GM12865 (cell line): ENCODE data around the gene TBC1D10A.
"Not testable (repeated sequence)": the region's sequence is repeated elsewhere in the genome, so short reads cannot be mapped to it uniquely, and the experiment has no call there.

Experiments used
- DNase-seq: peaks from one replicate; pipeline ENCODE4 v3.0.0; 2010; ENCODE audit warnings: low read depth
- H3K4me3 ChIP-seq: 2 replicates; pipeline ENCODE4 v1.5.1; 2011; ENCODE audit warnings: mild to moderate bottlenecking, low read depth, low read length, control low read depth
- CTCF ChIP-seq: IDR thresholded peaks from 2 replicates; pipeline ENCODE4 v1.5.1; 2011; ENCODE audit warnings: low read length, control low read depth, low read depth, inconsistent platforms; ENCODE audit not compliant: insufficient read depth; ENCODE audit errors: missing control alignments

TBC1D10A gene

GRCh38 chr22:30348404-30348803 is 21.7 kb upstream of the TBC1D10A start:
- H3K4me3 ChIP-seq, result no peak overlapping the region
- DNase-seq, result no peak
- no peak for TF ChIP-seq CTCF

- DNase-seq, result peak; percentile 47
- H3K4me3 ChIP-seq, result no peak overlapping the region
- TF ChIP-seq CTCF, result no peak
These were observed 20.6 kb upstream of the TBC1D10A start for GRCh38 chr22:30347255-30347892.

- no peak for TF ChIP-seq CTCF
- no peak overlapping the region for H3K4me3 ChIP-seq
- no peak for DNase-seq
These were observed 17.9 kb upstream of the TBC1D10A start for GRCh38 chr22:30344447-30345200.

GRCh38 chr22:30340911-30341685 is 14.4 kb upstream of the TBC1D10A start:
- DNase-seq, result no peak
- TF ChIP-seq CTCF, result no peak
- H3K4me3 ChIP-seq, result no peak overlapping the region

GRCh38 chr22:30338802-30339201 is 12.1 kb upstream of the TBC1D10A start:
- H3K4me3 ChIP-seq, result no peak overlapping the region
- no peak for TF ChIP-seq CTCF
- DNase-seq, result no peak

GRCh38 chr22:30338341-30338740 is 11.6 kb upstream of the TBC1D10A start:
- H3K4me3 ChIP-seq, DNase-seq: not testable (repeated sequence)

- H3K4me3 ChIP-seq, result no peak overlapping the region
- no peak for DNase-seq
- no peak for TF ChIP-seq CTCF
These were observed 10.7 kb upstream of the TBC1D10A start for GRCh38 chr22:30337461-30337778.
